ENCODE measurements around the gene MAST4.

Gene MAST4

DNA sequence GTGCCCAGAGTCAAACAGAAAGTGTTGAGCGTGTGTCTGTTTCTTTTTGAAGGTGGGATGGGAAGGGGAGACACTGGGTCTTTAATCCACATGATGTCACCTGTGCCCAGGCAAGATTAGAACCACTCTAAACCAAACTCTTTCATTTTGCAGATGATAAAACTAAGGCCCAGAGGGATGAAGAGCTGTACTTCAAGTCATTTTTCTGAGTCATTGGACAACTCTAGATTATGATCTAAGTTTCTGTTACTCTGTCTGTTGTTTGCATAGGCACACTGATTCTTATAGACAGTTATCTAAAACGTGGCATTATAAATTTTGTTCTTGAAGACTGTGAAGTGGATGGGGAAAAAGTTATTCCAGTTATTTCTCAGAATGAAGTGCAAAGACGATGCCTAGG, 48.8 kb downstream of the MAST4 start:
- DNase-seq (ENCODE audit: low read depth in 4 of 4, low spot score in 1 of 4): no peak

DNA sequence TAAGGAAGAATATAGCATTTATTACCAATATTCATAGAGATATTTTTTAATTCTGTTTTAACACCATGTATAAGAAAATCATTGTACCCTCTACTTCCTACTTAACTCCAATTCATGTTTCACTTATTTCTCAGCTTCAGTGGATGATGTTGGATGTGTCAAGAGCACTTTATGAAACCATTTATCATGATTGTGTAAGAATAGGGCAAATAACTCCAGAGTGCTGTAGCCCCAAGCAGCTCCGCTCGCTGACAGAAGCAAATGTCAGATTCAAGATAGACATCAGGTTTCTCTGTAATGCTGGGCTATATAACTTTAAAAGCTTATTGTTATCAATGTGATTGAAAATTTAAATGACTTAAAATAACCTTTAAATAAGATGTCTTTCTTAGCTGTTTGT, 50.4 kb downstream of the MAST4 start:
- no peak for DNase-seq (ENCODE audit: low read depth in 4 of 4, low spot score in 1 of 4)

DNA sequence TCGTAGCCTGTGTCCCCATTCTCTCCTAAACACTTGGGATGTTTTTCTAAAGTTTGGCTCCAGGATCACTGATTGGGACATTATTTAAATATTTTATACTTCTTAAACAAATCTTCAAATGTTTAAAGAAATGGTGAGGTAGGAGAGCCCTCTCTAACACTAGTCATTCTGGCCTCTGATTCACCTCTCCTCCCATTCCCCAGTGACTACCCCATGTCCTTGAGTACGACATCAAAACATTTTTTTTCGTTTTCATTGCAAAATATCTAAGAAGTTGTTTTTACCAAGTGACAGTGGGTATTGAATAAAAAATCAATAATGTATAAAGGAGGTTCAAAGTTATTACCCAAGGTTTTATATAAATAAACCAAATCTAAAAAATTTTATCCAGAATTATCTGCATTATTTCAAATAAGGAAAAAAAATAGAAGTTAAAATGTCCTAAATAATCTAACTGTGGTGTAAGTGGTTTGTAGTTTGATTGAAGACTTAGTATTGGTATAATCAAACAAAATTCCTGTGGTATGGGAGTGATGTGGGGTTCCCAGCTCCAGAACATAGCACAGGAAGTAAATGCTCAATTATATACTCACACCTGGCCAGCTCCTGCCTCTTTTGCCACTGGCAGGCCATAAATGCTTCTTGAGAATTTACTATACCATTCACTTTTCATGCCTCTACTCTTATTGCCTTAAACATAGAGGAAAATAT, 51.1 kb downstream of the MAST4 start:
- no peak for DNase-seq (ENCODE audit: low read depth in 4 of 4, low spot score in 1 of 4)

DNA sequence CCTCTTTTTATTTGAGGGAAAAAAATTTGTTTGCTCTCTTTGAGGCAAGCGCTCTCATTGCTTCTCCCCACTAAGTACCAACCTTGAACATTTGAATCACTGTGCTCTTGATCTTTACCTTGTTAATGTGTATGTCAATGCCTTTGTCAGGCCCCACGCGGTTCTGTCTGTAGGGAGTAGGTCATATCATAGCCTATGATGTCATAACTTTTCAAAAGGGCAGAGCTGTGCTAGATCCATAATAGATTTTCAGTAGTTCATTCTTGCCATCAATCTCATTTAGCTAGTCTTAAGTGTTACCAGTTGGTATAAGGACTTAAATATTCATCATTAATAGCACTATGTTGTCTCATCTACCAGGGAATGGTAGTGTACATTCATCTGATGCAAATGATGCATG, 56.6 kb downstream of the MAST4 start:
- no peak for DNase-seq (ENCODE audit: low read depth in 4 of 4, low spot score in 1 of 4)

DNA sequence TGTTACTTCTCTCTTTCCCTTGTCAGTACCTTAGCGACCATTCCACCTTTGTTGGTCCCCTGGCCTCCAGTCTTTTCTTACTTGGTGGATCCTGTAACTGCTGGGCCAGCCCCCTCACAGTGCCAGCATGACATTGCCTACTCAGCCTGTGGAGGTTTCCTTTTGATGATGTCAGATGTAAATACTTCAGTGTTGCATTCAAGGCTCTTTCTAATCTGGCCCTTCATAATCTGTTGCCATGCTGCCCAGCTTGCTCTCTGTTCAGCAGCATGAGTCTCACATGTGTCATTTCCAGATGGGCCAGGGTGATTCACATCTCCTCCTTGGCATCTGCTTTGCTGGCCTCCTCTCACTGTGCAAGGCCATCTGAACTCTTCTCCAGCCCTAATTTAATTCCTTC, 57.1 kb downstream of the MAST4 start:
- DNase-seq (ENCODE audit: low read depth in 4 of 4, low spot score in 1 of 4): no peak

DNA sequence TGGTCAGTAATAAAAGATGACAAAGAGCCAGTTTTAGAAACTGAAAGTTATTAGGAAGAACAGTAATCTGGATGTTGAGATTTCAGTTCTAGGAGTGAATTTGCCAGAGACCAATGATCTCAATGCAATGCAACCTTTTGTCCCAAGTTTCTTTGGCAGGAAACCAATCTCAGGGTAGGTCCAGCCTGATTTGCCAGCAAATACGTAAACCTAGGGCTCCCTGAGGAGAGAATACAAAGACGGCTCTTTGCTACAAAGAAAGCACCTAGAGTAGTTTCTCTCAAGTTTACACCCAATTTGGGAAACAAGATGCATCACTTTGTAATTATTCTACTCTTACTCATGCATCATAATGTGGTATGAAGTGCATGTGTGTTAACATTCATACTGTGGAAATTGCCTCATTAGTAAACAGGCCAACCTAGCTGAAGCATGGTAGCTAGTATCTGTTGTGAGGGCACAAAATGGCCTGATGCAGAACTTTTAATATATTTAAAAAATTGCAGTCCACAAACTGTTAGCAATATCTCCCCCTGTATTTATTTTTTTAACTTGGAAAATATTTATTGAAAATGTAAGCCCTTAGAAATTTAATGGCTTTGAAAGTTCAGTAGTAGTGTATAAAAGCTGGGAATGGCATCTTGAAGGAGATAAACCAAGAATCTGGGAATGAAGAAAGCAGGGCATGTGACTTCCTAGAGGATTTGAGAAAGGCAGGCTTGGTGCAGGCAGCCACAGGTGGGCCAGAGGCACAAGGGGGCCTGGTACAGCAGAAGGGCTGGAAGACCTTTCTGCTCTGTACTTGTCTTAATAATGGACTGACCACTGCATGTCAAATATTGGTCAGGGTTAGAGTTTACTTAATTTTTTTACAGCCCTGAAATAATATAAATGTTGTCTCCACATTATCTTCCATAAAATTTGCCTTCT, 59.5 kb downstream of the MAST4 start:
- DNase-seq (ENCODE audit: low read depth in 4 of 4, low spot score in 1 of 4): no peak

DNA sequence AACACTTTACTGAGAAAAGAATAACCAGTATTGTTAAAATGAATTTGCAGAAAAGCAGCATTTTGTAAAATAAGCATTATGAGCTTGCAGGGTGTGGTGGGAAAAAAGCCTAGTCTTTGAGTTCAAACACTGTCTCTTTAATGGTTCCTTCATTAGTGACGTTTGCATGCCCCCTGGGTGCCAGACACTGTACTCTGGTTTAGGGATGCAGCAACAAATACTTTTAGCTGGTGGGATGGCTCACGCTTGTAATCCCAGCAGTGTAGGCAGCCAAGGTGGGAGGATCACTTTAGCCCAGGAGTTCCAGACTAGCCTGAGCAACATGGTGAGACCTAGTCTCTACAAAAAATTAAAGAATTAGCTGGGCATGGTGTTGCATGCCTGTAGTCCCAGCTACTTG, 62.3 kb downstream of the MAST4 start:
- DNase-seq (ENCODE audit: low read depth in 4 of 4, low spot score in 1 of 4): no peak

DNA sequence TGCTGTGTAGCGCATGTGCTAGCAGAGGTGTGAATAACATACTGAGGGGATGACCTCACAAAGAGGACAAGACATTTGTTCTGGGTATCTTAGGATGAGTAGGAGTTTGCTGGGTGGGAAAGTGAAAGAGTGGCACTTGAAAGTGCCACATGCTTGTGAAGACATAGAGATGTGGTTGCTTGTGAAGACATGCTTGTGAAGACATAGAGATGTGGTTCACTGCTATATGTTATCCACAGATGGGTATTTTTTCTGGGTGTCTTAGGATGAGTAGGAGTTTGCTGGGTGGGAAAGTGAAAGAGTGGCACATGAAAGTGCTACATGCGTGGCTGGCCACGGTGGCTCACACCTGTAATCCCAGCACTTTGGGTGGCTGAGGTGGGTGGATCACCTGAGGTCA, 63.6 kb downstream of the MAST4 start:
- no peak for DNase-seq (ENCODE audit: low read depth in 4 of 4, low spot score in 1 of 4)

DNA sequence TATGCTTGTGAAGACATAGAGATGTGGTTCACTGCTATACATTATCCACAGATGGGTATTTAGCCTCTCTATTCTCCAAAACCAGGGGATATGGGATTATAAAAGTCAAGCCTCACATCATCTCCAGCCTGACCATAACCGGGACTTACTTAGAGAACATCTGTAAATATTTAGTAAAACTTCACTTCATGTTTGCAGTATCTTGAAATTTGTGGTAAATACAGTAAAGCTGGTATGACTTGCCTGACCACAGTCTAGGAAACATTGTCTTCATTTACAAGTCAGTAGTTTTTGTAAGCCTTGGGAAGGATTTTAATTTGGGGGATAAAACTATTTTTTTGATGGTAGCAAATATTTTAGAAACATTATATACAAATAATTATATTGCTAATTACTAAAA, 64.2 kb downstream of the MAST4 start:
- DNase-seq (ENCODE audit: low read depth in 4 of 4, low spot score in 1 of 4): no peak

DNA sequence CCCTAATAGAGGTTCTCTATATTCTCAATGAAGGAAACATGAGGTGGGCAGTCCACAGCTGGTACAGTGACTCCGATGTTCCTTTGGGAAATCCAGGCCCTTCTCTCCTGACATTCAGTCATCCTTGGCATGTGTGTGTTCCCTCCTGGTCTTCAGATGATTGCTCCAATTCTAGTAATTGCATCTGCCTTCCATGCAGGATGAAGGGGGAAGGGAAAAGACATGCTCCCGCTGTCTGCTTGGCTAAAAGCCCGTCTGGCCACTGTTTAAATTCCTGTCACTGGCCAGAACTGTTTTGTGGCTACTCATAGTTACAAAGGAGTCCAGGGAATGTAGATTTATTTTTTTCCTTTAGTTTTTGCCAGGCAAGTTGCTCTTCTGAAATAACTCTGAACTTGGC, 65.0 kb downstream of the MAST4 start:
- DNase-seq (ENCODE audit: low read depth in 4 of 4, low spot score in 1 of 4): no peak

DNA sequence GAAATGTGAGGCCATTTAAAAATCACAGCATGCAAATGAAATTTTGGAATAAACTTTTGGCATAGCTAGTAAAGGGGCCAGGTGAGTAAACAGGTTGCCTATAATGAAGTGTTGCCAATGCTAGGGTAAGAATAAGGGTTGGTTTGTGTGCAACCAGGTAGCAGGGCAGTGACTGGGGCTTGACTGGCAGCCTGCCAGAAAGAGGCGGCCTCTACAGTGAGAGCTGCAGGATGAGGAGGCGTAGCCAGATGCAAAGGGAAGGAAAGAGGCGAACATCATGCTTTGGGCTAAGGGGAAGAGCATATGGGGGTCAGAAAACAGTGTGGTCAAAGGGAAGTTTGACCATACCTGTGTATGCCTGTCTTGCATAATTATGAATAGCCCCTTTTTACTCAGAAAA, 70.6 kb downstream of the MAST4 start:
- no peak for DNase-seq (ENCODE audit: low read depth in 4 of 4, low spot score in 1 of 4)

DNA sequence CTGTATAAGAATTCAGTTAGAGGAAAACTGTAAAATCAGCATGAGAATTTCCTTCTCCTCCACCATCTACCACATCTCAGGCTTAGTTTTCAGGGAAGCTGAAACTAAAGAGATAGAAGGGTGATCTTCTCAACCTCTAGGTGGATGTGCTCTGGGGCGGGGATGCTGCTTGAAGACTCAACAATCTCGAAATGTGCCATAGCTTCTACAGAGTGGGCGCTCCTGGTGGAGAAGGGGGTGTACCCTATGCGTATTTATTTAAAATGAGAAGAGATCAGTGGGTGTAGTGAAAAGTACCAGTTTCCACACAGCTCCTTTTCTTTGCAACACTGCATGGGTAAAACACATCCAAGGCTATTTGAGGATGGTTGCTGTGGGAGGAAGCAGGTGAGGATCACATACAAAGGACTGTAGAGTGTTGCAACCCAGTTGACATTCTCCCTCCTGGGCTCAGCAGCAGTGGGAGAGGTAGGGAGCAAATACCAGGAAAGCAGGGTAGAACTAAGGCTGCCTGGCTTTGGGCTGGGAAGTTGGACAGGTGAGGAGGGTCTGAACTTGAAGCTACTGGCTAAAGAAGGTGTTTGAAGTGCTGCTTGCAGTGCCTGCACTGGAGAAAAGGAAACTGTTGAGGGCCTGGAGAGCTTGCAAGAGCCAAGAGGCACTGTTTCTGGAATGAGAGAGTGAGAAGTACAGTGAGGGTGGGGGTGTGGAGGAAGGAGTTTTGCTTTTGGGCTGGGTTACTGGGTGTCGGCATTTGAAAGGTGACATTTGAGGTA, 73.1 kb downstream of the MAST4 start:
- no peak for DNase-seq (ENCODE audit: low read depth in 4 of 4, low spot score in 1 of 4)

DNA sequence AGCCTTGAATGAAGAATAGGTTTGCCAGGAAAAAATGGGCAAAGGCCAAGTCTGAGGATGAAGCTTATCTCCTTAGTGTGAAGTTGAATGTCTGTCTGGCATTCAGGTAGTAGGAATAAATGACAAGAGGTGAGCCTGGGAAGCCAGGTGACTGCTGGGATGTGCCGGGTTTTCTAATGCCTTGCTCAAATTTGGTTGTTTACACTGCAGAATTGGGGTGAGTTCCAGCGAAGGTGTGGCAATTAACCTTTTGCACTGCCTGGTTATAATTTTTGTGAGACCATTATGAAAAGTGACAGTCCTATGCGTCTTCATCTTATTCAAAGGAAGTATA, 73.6 kb downstream of the MAST4 start:
- no peak for DNase-seq (ENCODE audit: low read depth in 4 of 4, low spot score in 1 of 4)

DNA sequence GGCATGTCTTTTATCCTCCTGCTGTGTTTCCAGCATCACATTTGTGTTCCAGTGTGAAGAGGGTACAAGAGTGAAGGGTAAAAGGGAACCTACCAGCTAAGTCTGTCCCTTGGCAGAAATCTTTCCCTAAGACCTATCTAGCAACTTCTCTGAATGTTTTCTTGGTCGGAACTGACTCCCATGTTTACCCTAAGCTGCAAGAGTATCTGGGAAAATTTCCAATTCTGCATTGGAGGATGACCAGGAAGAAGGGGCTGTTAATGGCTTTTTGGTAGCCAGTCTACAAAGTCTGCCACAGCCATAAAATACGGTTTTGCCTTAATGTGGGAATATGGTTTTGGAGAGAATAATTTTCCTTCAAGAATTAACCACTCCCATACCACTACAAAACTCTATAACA, 75.1 kb downstream of the MAST4 start:
- no peak for DNase-seq (ENCODE audit: low read depth in 4 of 4, low spot score in 1 of 4)

DNA sequence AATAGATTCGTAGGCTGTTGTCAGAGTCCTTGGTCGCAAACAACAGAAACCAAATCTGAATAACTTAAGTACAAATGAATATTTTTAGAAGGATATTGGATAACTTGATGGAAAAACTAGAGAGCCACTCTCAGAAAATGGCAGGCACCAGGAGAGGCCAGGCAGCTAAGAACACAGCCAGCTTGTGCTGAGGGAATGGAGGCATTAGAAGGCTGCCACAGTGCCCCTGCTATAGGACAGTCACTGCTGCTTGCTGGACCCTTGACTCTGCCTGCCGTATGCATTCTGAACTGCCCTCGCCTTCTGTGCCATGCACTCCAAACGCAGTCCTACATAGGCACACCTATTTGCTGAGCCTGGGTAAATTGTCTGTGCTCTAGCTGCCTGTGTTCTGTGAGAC, 78.6 kb downstream of the MAST4 start:
- no peak for DNase-seq (ENCODE audit: low read depth in 4 of 4, low spot score in 1 of 4)

DNA sequence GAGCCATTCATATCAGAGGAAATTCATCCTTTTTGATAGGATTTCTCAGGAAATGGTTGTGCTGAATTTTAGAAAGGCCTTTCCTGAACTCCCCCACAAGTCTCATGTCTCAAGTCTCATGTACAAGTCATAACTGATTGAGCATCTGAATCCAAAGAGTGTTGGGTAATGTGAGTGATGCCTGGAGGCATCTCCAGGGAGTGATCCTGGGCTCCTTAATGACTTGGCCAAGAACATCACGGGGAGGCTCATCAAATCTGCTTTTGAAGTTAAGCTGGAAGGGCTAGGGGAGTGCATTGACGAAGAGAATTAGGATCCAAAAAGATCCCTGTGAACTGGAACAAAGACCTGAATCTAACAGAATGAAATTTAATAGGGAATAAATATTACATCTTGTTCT, 79.2 kb downstream of the MAST4 start:
- no peak for DNase-seq (ENCODE audit: low read depth in 4 of 4, low spot score in 1 of 4)

DNA sequence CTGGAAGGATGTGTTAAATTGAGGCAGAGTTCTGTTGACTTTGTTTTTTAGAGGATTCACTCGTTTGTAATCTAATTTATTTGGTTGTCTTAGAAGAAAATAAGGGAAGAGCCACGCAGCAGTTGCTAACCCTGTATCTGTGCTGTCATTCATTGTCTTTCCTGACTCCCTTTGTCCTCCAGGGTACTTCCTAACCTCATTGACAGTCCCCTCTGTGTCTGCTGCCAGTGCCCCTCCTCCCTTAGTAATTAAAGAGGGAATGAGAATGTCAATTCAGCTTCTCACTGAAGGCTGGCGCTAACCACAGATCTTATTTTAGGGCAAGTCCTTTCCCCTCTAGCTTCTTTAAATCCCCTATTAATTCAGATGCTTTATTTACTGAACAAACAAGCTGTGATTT, 84.0 kb downstream of the MAST4 start:
- no peak for DNase-seq (ENCODE audit: low read depth in 4 of 4, low spot score in 1 of 4)

DNA sequence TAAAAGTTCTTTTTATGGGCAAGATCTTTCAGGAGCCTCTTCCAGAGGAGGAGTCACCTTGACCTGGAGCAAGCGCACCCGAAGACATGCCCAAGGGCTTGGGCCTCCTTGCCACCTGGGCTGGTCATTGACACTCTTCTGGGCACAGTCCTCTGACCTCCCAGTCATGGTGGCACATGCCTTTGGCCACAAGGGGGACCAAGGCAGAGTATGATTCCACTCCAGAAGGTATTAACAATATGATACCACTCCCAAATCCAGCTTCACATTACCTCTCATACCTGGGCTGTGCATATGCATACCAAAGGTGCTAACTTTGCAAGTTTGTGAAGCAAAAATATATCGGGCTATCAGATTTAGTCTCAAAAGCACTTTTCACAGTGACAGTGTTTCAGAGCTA, 84.6 kb downstream of the MAST4 start:
- no peak for DNase-seq (ENCODE audit: low read depth in 4 of 4, low spot score in 1 of 4)

DNA sequence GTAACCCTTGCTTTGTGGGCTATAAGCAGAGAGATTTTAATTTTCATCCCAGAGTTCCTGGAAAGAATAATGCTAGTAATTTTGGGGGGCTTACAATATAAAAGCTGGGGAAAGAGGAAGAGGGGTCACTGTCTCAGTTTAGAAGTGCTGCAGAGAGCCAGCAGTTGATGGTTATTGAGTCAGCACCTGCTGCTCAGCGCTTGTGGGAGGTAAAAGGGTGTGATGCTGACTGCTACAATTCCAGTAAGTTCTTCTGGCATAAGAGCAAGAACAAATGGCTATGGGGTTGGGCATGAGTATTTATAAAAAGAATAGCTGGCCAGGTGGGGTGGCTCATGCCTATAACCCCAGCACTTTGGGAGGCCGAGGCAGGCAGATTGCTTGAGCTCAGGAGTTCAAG, 88.5 kb downstream of the MAST4 start:
- no peak for DNase-seq (ENCODE audit: low read depth in 4 of 4, low spot score in 1 of 4)

DNA sequence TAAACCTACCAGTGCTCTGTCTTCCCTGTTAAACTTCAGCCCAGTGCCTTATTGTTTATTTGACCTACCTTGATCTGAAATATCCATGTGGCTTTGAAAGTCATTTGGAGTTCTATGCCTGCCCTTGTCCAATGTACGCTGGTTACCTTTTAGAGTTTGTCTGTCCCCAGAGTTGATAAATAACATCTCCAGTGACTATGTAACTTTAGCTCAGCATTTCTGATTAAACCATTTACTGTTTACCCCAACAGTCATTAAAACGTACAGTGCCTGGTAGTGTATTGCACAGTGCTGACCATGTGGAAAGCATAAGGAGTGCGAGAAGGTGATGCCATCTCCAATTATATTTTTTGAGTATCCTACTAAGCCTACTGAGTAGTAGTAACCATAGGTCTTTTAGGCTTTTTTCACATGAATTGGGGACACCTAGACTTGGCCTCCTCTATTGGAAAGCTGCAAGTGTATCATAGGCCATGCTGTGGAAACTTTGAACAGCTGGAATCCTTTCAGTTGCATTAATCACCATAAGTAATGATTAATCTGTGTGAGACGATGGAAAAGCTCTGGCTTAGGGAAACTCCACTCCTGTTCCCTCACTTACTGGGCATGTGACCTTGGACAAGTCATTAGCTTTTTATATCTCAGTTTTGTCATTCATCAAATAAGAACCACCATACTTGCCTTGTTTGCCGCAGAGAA, 93.5 kb downstream of the MAST4 start:
- DNase-seq (ENCODE audit: low read depth in 4 of 4, low spot score in 1 of 4): no peak

DNA sequence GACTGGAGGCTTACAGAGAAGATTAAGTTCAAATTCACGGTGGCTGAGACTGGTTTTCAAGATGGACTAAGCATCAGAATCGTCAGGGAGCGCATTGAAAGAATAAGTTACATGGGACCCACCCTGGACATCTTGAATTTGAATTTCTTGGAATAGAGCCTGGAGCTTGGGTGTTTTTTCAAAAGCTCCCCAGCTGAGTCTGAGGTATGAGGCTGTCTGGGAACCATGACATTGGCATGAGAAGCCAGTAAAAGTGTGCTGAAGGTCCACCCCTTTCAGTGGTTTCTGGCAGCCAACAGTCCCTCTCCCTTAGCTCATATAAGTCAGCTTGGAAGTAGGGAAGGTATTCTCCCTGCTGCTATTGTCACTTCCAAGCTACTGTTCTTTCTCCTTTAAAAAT, 97.8 kb downstream of the MAST4 start:
- no peak for DNase-seq (ENCODE audit: low read depth in 4 of 4, low spot score in 1 of 4)

Measured in stimulated activated CD4-positive, alpha-beta T cell treated with anti-CD3 and anti-CD28 coated beads, Interleukin-1b, Interleukin-23, amount 100 ng/mL, for 24 hours (primary cell).